GM18511 (cell line): ENCODE results near the gene SEMA3D.

Experiments used
- ATAC-seq: cut with Tn5 transposase; IDR thresholded peaks from one replicate; pipeline ENCODE4 v1.9.1; 2021; ENCODE audit warnings: mild to moderate bottlenecking, moderate library complexity; ENCODE audit not compliant: unreplicated experiment

The SEMA3D gene

DNA sequence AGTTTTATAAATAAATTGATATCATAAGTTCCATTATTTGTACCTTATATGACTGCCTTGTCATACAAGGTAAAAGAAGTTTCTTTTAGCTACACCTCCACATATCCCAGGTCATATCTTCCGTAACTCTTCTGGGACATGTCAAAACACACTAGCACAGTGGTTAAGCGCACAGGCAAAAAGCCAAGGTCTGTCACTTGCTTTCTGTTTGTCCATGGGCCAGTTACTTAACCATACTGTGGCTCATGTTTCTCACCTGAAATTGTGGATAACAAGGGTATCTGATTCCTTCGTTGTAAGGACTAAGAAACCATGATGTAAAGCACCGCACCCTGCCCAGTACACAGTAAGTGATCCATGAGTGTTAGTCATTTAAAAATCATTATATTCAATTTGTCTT lies 56.2 kb downstream of the SEMA3D start:
- no peak for ATAC-seq

DNA sequence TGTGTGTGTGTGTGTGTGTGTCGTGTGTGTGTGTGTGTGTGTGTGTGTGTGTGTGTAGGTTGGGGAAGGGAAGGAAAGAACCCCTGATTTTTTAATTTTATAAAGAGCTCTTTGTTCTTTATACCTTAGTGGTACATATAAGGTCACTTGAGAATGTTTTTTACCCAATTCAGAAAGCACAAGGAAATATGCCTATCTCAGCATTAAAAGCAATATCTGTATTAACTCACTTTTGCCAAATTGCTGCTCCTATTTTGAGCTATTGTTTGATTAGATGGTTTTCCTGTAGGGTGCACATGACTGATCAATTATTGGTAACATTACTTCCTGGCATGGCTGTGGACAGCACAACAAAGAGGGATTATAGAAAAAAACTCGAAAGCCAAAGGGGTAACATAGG lies 60.5 kb downstream of the SEMA3D start:
- ATAC-seq, result no peak

DNA sequence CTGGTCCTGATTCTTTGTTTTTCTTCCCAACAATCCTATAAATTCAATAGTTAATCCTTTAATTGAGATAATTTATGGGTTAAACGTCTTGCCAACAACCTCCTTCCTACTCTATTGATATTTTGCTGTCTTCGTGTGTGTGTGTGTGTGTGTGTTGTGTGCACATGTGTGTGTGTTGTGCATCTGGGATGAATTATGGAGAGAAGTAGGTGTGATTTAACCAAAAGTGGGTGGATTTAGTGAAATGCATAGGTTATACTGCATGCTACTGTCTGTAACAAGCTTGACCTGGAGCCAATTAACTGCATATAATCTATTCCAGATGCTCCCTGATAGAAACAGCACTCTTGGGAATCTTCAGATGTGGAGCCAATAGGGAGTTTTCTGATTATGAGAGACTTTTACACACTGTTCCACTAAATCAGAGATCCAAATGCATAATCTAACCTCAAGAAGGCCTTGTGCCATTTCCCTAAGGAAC lies 61.2 kb downstream of the SEMA3D start:
- ATAC-seq, result no peak

DNA sequence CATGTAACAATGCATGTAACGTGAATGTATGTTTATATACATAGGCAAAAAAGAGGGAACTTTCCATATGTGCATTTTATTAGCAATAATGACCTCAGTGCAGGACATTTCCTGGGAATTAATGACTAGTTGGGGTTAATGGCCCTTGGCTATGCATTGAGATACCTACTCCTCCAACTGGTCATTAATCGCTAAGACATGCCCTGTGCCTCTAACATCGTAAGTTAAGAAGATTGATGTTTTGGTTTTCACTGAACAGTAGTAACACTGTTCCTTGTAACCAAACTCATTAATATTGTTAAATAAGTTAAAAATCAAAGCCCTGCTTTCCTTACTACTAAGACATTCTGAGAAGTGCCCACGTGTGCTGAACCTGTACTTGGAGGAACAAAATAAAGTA lies 61.7 kb downstream of the SEMA3D start:
- ATAC-seq, result no peak

DNA sequence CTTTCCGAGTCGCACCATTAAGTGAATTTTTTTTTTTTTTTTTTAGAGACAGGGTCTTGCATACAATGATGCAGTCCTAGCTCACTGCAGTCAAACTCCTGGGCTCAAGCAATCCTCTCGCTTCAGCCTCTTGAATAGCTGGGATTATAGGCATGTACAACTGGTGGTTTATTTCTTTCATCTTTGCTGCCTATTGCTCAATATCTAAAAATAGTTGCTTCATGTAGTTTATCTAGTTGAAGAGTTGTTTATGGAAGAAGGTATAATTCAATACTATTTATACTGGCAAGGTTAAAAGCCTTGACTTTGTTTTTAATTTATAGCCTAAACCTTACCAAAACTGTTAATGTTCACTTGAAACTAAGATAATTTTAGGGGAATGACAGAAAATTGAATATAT lies 66.9 kb downstream of the SEMA3D start:
- ATAC-seq, result no peak

DNA sequence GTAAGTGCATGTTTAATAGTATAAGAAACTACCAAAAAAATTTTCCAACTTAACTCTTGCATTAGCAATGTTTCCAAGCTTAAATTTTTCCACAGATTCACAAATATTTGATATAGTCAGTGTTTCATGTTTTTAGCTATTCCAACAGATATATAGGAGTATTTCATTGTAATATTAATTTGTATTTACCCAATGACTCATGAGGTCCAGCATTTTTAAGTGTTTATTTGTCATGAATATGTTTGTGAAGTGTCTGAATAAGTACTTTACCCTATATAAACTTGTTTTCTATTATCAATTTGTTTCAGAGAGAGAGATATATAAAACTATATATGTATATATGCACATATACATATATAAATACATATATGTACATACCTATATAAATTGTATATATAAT lies 71.0 kb downstream of the SEMA3D start:
- ATAC-seq, result no peak

DNA sequence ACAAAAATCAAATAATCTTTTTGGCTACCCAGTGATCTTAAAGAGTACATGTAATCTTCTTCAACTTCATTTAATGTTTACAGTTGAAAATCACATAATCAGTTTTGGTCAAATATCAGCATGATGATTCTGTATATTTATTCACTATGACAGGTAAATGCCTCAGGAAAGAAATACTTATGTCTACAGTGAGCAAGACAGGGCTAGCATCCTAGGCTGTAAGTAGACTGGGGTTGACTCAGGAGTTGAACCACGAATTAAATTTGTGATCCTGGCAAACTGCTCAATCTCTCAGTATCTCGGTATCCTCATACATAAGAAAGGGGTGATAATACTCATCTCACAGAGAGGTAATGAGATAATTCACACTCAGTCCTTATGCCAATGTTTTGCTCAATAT lies 71.8 kb downstream of the SEMA3D start:
- no peak for ATAC-seq

DNA sequence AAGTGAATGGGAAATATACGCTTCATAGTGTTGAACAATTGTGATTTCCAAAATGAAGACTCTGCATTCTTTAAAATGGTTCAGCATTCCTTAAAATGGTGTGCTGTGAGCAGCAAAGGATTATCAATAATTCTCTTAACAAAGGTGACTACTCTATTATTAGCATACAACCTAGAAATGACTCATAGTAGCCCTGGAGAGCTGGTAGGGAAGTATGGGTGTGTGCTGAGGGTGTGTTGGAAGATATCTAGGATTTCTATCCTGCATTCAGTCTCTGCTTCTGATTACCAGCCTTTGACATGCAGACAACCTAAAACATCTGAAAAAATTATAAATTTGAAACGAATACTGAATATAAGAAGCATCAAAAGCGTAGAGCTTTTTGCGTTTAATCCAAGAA lies 72.5 kb downstream of the SEMA3D start:
- no peak for ATAC-seq

DNA sequence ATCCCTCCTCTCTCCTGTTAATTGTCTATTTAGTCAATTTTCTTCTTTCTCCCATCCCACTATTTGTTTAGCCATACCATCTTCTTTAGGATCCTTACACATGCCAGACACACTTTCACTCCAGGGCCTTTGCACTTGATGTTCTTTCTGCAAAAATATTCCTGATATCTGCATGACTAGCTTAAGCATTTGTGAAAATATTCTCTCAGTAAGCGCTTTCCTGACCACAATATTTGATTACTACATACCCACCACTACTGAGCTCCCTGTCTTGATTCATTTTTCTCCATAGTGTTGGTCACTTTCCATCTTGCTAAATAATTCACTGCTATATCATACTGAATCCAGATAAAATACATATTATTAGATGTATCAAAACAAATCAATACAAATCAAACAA lies 75.1 kb downstream of the SEMA3D start:
- ATAC-seq, result no peak

DNA sequence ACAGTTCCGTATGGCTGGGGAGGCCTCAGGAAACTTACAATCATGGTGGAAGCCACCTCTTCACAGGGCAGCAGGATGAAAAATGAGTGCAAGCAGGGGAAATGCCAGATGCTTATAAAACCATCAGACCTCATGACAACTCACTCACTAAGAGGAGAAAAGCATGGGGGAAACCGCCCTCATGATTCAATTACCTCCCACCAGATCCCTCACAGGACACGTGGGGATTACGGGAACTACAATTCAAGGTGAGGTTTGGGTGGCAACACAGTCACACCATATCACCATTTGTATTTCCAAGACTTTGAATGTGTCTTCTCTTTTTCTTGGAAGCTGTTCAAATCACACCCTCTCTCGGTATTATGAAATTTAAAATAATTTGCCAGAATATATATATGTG lies 80.1 kb downstream of the SEMA3D start:
- no peak for ATAC-seq

DNA sequence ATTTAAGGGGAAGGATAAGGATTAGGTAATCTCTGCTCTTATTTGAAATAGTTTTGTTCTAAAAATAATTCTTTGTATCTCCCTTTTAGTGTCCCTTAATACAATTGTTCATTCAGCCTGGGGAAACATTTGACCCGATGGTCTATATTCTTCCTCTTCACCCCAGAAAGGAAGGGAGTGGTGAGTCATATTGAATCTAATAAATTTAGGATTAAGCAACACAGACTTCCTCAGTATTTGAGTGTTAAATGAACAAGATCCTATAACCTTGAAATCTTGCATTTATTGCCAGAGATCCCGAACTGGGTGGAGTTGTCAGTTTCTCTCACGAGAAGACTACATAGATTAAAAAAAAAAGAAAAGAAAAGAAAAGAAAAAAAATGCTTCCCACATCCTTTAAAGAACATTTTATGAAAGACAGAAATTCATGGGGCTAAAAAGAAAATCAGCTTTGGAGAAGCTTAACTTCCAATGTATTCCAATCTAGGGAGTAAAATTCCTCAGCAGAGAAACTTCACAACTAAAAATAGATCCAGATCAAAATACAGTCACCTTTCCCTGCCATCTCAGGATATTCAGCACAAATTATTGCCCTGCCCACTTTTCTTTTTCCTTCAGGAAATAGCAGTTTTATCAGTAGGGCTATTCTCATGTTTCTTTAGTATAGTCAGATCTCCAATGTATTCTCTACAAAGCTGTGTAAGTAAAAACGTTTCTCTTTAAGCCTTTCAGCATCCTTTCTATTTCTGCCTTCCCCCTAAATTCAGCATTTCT lies 82.2 kb downstream of the SEMA3D start:
- ATAC-seq, result no peak

DNA sequence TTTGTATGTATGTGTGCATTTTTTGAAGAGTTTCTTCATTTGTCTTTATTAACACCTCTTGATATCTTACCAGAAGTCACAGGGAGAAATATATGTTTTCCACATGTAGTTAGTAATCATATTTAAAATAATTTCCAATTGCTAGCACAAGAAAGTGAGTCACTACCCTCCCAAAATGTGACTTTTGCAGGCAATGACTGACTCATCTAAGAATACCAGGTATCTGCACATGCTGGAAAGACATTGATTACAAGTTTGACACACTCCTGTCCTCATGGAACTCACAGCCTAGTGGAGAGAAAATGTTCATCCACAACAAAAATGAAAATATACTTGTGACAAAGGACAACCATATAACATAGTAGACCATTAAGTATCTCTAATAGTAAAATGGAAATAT lies 82.9 kb downstream of the SEMA3D start:
- no peak for ATAC-seq

DNA sequence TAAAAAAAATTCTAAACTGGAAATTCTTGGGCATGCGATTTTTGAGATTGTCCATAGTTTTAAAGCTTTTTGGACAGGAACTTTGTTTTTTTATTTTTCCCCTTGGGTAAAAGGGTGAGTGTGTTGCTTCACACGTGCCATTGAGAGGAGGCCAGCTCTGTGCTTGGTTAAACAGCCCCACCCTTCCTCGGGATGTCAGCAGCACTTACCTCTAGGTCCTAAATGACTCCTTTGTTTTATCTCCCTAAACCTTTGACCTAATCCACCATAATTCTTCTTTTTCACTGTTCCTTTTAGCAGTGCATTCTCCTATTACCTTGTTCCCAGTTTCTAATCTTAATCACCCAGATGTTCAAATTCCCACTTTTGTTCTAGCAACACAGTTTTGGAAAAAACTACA lies 83.5 kb downstream of the SEMA3D start:
- no peak for ATAC-seq

DNA sequence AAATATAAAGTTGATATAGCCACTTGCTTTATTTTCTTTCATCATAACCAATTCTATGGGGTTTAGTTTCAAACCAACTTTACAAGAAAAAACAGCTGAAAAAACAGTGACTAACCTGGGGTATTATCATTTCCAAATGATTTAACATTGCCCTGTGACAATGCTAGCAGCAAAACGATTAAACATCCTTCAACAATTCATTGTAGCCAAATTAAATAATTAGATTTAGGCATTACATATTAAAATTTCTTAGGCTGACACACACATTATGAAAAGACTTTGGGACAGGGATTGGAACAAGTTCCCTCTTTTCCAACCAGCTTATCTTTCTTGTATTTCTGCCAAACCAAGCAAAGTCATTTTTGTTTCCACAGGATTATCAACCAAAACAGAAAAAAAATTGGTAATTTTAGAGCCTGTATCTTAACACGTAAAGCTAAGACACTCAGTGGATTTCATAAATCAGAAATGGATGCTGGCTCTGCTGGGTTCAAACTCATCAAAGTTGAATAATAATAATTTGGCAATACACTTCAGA lies 84.0 kb downstream of the SEMA3D start:
- no peak for ATAC-seq

DNA sequence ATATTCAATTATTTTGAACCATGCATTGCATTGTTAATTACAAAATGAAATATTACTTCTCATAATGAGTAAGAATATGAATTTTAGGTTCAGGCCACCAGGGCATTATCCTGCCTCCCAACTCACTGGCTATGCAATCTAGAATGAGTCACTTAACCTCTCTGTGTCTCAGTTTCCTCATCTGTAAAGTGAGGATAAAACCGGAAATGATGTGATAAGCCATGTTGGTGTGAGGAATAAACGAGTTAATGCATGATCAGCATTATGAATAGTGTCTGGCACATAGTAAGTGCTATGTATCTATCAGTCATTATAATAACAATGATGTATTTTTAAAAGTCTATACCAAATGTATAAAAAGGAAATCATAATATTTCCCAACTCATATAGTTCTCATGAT lies 85.5 kb downstream of the SEMA3D start:
- no peak for ATAC-seq

DNA sequence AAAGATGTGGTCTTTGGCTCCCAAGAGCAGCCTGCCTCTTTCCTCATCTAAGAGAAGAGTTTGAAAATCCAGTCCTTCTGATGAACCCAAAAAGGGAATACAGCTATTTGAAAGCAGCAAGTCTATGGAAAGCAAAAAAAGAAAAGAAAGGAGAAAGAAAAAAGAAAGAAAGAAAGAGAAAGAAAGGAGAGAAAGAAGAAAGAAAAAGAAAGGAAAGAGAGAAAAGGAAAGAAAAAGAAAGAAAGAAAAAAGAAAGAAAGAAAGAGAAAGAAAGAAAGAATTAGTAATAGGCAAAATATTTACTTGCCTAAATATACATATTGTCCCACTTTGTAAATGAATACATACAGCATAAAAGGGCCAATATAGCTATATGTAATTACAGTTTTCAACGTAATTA lies 89.0 kb downstream of the SEMA3D start:
- no peak for ATAC-seq

DNA sequence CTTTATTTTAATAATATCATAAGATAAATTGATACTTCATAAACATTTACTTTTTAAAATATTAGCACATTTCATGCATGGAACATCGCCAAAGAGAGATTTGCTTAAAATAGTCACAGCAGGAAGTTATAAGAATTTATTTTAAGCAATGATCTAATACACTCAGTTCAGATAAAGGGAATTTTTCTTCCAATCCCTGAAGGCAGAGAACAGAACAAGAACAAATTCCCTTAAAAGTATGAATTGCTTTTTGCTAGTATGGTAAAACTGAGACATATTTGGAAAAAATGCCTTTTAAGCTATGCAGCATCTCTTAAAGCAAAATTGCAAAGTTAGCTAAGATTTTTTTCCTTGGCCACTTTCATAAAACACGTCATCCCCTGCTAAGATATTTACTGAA lies 91.0 kb downstream of the SEMA3D start:
- ATAC-seq, result no peak

DNA sequence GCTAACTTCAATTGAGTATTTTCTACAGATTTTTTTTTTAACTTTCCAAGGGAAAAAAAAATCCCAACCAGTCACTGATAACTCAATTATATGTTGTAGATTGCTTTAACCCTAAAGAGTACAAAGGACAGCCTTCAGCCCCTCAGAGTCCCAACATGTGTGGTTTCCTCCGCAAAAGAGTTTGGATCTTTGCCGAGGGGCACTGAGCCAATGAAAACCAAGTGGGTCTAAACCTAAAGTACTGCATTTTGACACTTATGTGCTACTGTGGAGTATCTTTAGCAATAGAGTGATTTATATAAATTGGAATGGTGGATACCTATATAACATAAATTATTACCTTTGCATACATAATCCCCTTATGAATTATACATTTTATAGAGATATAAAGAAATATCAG lies 91.5 kb downstream of the SEMA3D start:
- ATAC-seq, result no peak

DNA sequence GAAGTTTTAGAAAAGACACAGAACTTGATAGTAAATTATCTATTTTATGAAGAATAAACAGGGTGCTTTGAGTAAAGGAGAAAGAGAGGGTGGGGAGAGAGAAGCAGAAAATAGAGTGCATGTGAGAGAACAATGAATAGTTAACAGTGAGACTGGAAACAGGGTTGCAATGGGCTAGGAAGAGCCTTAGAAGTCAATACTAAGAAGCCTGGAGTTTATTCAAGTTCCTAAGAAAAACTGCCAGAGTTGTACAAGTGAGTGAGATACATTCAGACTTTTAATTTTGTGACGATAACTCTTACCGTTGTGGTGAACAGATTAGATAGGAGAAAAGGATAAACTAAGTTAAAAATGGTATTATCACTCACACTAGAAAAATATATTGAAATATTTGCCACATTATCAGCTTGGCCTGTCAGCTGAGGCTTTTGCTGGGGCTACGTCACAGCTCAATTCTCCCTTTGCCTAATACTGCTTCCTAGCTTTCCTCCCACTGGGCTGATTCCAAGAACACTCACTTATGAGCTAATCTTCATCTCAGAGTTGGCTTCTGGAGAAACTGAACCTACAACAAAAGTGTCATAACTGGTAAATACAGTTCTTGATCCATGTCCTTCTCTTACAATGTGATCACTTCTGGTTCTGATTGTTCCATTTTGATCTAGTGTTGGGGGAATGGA lies 92.7 kb downstream of the SEMA3D start:
- ATAC-seq, result no peak

DNA sequence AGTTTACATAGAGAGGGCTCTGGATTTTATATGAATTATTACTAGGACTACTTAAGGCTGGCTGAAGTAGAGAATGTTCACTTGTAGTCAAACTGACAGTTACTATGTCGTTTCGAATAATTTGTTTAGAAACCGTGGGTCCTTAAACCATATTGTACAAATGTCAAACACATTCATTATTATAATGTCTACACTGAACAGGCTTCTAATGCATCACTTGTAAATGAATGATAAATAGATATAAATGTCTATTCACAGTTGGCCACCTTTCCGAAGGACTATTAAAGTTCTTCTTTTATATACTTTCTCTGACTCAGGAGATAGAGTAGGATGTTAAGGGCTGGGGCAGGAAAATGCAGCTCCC lies 95.3 kb downstream of the SEMA3D start:
- no peak for ATAC-seq

DNA sequence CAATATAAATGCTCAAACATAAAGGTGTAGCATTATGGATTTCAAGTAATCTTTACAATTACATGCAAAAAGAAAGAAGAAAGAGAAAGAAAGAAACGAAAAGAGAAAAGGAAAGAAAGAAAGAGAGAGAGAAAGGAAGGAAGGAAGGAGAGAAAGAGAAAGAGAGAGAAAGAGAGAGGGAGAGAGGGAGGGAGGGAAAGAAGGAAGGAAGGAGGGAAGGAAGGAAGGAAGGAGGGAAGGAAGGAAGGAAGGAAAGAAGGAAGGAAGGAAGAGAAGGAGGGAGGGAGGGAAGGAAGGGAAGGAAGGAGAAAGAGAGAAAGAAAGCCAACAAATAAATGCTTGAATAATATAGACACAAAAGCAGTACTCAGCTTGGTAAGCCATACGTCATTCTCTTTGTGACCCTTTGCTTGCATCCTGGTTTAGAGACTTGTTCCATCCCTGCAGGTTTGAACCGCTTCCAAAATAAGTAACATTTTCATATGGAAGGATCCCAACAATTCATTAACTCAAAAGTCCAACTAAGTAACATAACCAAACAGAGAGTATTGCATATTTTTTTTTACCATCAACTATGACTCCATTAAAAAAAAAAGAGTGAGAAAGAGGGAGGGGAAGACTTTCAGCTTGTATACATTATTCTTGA lies 95.8 kb downstream of the SEMA3D start:
- ATAC-seq, result no peak

DNA sequence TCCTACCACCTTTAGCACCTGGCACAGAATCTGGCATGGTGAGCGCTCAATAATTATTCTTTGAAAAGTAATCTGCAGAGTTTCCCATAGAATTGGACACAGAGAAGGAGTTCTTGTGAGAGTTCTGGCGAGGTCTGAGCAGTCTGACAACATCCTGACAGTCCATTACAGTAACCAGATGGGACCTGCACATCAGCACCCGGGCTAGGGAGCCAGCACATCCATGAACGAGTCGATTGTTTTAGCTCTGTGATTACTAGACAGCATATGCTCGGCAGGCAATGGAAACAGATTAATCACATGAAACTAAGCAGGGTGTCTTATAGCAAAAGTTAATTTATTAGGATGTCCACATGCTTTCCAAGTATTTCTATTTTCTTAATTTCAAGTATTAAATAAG lies 96.7 kb downstream of the SEMA3D start:
- ATAC-seq, result no peak
